NT2/D1 (cell line): ENCODE measurements around the gene MACF1.

Experiments
- SUZ12 ChIP-seq: IDR thresholded peaks from 2 replicates; pipeline ENCODE4 v1.6.1; 2011; ENCODE audit not compliant: insufficient read length, insufficient read depth; ENCODE audit errors: extremely low read depth
- ZNF274 ChIP-seq: IDR thresholded peaks from 2 replicates; pipeline ENCODE4 v1.6.1; 2011; ENCODE audit warnings: mild to moderate bottlenecking, low read depth, low read length

- TF ChIP-seq SUZ12 (no peak), ZNF274 (no peak)
Observed at GRCh38 chr1:39305555-39305954, 101.1 kb downstream of the MACF1 start.
